ENCODE results near the gene SEC23IP.

DNA sequence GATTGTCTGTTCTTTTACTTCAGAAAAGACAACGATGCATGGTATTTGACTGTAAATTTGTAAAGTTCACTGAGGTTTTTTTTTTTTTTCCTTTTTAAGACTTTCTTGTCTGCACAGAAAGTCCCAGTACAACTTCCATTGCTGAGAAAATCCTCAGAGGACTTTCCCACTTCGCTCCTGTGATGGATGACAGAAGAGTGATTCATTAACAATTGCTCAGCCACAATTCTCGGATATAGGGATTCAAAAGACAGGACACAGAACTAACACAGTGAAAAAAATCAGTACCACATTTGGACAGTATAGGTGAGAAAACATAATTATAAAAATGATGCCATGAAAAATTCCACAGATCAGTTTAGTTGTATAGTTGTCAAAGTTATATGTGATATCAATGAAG is 48.0 kb downstream of the SEC23IP start:
- TF ChIP-seq, protein P1, sequence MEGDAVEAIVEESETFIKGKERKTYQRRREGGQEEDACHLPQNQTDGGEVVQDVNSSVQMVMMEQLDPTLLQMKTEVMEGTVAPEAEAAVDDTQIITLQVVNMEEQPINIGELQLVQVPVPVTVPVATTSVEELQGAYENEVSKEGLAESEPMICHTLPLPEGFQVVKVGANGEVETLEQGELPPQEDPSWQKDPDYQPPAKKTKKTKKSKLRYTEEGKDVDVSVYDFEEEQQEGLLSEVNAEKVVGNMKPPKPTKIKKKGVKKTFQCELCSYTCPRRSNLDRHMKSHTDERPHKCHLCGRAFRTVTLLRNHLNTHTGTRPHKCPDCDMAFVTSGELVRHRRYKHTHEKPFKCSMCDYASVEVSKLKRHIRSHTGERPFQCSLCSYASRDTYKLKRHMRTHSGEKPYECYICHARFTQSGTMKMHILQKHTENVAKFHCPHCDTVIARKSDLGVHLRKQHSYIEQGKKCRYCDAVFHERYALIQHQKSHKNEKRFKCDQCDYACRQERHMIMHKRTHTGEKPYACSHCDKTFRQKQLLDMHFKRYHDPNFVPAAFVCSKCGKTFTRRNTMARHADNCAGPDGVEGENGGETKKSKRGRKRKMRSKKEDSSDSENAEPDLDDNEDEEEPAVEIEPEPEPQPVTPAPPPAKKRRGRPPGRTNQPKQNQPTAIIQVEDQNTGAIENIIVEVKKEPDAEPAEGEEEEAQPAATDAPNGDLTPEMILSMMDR (IDR thresholded peaks at IDR 0.05) = no peak
- TF ChIP-seq EZH2phosphoT487 (IDR thresholded peaks at IDR 0.05) = no peak
- no peak for TF ChIP-seq EZH2 (IDR thresholded peaks at IDR 0.05)
